ENCODE measurements around the gene NIPAL1. TPM values are rescaled to one million over a fixed set of nuclear protein-coding genes. Genes with fewer than 3 reads are reported as not detected.
A peak's percentile ranks its signal among the peaks of the same experiment; 100 is the strongest.

NIPAL1 gene
- total RNA-seq, 1 donor from 2014 or later = 17.6 TPM

DNA sequence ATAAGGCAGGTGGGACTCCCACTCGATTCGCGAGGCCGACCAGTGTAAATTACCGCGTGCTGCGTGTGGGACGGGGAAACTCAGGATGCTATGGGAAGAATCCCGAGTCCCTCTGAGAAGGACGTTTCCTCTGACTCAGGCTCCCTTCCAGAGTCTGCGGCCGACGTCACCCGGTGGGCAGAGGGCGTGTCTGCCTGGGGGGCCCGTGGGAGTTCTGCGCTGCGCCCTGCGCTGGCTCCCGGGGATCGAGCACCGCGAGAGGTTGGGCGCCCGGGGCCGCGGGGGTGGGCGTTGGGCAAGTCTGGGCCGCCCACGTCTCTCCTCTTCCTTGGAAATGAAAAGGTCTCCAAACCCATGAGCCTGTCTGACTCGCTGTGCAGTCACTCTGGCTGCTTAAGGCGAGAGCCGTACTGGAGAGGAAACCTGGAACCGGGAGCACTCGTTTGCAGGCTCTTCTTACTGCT, 568 bp downstream of the NIPAL1 start:
- H3K4me3 Mint-ChIP-seq (ENCODE audit: low read depth) = peak overlapping the region; percentile 92
- H3K4me1 Mint-ChIP-seq (ENCODE audit: low read depth) = peaks cover 16% of the 10 kb centered on the region
- peaks cover 6% of the 10 kb centered on the region for H3K36me3 Mint-ChIP-seq (ENCODE audit: insufficient read depth)
- peaks cover 6% of the 10 kb centered on the region for H3K9me3 Mint-ChIP-seq (ENCODE audit: low read depth)
- H3K27ac Mint-ChIP-seq = peak overlapping the region; percentile 99
- peak; percentile 69 for DNase-seq (ENCODE audit: low spot score, unreplicated experiment)
- no peaks in the 10 kb centered on the region for H3K27me3 Mint-ChIP-seq
- TF ChIP-seq, protein P1, sequence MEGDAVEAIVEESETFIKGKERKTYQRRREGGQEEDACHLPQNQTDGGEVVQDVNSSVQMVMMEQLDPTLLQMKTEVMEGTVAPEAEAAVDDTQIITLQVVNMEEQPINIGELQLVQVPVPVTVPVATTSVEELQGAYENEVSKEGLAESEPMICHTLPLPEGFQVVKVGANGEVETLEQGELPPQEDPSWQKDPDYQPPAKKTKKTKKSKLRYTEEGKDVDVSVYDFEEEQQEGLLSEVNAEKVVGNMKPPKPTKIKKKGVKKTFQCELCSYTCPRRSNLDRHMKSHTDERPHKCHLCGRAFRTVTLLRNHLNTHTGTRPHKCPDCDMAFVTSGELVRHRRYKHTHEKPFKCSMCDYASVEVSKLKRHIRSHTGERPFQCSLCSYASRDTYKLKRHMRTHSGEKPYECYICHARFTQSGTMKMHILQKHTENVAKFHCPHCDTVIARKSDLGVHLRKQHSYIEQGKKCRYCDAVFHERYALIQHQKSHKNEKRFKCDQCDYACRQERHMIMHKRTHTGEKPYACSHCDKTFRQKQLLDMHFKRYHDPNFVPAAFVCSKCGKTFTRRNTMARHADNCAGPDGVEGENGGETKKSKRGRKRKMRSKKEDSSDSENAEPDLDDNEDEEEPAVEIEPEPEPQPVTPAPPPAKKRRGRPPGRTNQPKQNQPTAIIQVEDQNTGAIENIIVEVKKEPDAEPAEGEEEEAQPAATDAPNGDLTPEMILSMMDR (IDR thresholded peaks at IDR 0.05; ENCODE audit: unreplicated experiment) = no peak

DNA sequence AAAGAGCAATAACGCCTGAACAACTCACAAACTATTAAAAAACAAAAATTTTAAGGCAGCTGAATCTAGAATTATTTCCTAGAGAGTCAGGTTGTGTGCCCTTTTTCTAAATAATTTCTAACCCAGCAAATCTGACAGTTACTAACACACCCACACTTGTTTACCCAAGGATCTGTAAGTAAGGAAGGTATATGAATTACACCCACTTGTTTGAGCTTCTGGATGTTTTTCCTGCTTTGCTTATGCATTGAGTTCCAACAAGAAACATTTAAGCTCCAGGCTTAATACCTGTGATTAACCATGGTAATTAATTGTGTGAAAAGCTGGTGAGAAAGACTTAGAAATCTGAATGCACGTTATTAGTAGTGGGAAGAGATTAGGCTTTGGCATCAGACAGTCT, 1.5 kb downstream of the NIPAL1 start:
- TF ChIP-seq, protein P1 (IDR thresholded peaks at IDR 0.05; ENCODE audit: unreplicated experiment) = no peak
- peak overlapping the region; percentile 47 for H3K4me3 Mint-ChIP-seq (ENCODE audit: low read depth)
- H3K9me3 Mint-ChIP-seq (ENCODE audit: low read depth) = peaks cover 5% of the 10 kb centered on the region
- peaks cover 16% of the 10 kb centered on the region for H3K4me1 Mint-ChIP-seq (ENCODE audit: low read depth)
- H3K27ac Mint-ChIP-seq = no peak overlapping the region
- no peak for DNase-seq (ENCODE audit: low spot score, unreplicated experiment)
- no peaks in the 10 kb centered on the region for H3K27me3 Mint-ChIP-seq
- H3K36me3 Mint-ChIP-seq (ENCODE audit: insufficient read depth) = peaks cover 7% of the 10 kb centered on the region

DNA sequence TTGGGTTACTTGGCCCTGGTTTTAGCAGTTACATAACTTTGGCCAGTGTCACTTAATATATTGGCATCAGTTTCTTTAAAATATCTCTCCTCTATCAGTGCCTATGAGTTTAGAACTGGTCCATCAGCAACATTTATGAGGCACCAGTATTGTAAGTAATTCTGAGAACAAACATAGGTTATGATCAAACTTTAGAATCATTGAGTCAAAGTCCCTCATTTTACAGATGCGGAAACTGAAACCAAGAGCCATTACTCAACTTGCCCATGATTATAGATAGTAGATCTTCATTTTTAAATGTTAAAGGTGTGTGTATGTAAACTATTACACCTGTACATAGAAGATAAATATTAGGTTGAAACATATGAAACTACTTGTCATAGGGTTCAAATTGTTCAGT, 4.5 kb downstream of the NIPAL1 start:
- Mint-ChIP-seq H3K27ac (no peak overlapping the region), H3K4me3 (ENCODE audit: low read depth) (no peak overlapping the region), H3K9me3 (ENCODE audit: low read depth) (no peaks in the 10 kb centered on the region), H3K27me3 (no peaks in the 10 kb centered on the region), H3K4me1 (ENCODE audit: low read depth) (peaks cover 18% of the 10 kb centered on the region), H3K36me3 (ENCODE audit: insufficient read depth) (peaks cover 6% of the 10 kb centered on the region)
- TF ChIP-seq, protein P1 (IDR thresholded peaks at IDR 0.05; ENCODE audit: unreplicated experiment) = no peak
- DNase-seq (ENCODE audit: low spot score, unreplicated experiment) = no peak

DNA sequence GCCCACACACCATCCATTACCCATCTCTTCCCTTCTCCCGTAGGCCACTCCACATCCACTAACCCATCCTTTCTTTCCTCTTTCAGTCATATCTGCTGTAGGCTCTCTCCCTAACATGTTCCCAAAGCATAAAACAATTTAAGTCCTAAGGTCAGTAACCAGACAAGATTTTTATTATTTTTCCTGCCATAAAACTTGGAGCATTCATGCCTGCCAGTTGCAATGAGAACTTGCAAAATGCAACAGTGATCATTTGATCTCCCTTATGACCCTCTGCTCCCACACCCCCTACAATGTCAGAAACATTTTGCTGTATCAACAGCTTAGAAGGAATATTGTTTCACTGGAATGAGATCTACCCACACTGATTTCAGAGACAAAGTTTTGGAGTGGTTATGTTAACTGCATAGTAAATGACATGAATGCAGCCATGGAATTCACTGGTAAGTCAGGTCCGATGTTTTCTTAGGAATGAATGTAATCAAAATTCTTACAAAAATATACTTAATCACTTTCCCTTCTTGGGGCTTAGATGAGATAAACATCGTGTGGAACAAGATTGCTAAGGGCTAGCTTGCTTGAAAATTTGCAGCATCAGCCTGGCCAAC, 5.7 kb downstream of the NIPAL1 start:
- Mint-ChIP-seq H3K27ac (no peak overlapping the region), H3K27me3 (no peaks in the 10 kb centered on the region), H3K4me1 (ENCODE audit: low read depth) (peaks cover 17% of the 10 kb centered on the region), H3K4me3 (ENCODE audit: low read depth) (no peak overlapping the region), H3K9me3 (ENCODE audit: low read depth) (no peaks in the 10 kb centered on the region), H3K36me3 (ENCODE audit: insufficient read depth) (peaks cover 9% of the 10 kb centered on the region)
- TF ChIP-seq, protein P1 (IDR thresholded peaks at IDR 0.05; ENCODE audit: unreplicated experiment) = no peak
- no peak for DNase-seq (ENCODE audit: low spot score, unreplicated experiment)

DNA sequence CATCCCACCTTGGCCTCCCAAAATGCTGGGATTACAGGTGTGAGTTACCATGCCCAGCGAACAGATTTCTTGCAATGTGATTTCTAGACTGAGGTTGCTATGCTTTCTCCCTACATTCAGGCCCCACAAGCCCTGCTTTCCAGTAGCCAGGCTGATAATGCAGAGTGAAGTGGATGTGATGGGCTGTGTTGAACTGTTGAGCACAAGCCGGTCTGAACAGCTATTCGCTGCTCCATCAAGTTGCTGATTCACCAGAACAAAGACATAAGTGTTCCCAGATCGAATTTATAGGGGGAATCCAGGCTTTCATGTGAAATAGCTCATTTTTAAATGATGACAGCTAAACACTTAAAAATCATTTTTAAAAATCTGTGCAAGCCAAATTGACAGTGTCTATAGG, 8.0 kb downstream of the NIPAL1 start:
- no peaks in the 10 kb centered on the region for H3K9me3 Mint-ChIP-seq (ENCODE audit: low read depth)
- H3K36me3 Mint-ChIP-seq (ENCODE audit: insufficient read depth) = peaks cover 26% of the 10 kb centered on the region
- TF ChIP-seq, protein P1 (IDR thresholded peaks at IDR 0.05; ENCODE audit: unreplicated experiment) = no peak
- no peaks in the 10 kb centered on the region for H3K27me3 Mint-ChIP-seq
- no peak overlapping the region for H3K4me3 Mint-ChIP-seq (ENCODE audit: low read depth)
- no peak overlapping the region for H3K27ac Mint-ChIP-seq
- peaks cover 7% of the 10 kb centered on the region for H3K4me1 Mint-ChIP-seq (ENCODE audit: low read depth)
- no peak for DNase-seq (ENCODE audit: low spot score, unreplicated experiment)

All from progenitor cell of endocrine pancreas (in vitro differentiated cells).